Activated naive CD4-positive, alpha-beta T cell treated with anti-CD3 and anti-CD28 coated beads for 36 hours (primary cell): ENCODE results near the gene GOLGA6L6. TPM values are rescaled to one million over a fixed set of nuclear protein-coding genes. Genes with fewer than 3 reads are reported as not detected.
"Not testable (repeated sequence)": the region's sequence is repeated elsewhere in the genome, so short reads cannot be mapped to it uniquely, and the experiment has no call there.

Experiments
- CTCF ChIA-PET: fragments of 350-600 bp; sonication (Branson Sonifier 250); formaldehyde crosslinking; loops from one replicate; lab custom pipeline; 2021; ENCODE audit warnings: antibody characterized with exemption; lab: Charles Lee
- DNase-seq: peaks from one replicate; pipeline ENCODE4 v3.0.0-alpha.2; 2020
- H3K27ac Mint-ChIP-seq: one replicate; pipeline ENCODE4 v1.8.0; 2021; ENCODE audit warnings: mild to moderate bottlenecking, mixed read lengths
- H3K27me3 Mint-ChIP-seq: one replicate; pipeline ENCODE4 v1.8.0; 2021; ENCODE audit warnings: low read depth, mixed read lengths
- H3K36me3 Mint-ChIP-seq: one replicate; pipeline ENCODE4 v1.8.0; 2021; ENCODE audit warnings: low read depth, mixed read lengths
- H3K4me1 Mint-ChIP-seq: one replicate; pipeline ENCODE4 v1.8.0; 2021; ENCODE audit warnings: low read depth, mixed read lengths
- H3K4me3 Mint-ChIP-seq: one replicate; pipeline ENCODE4 v1.8.0; 2021; ENCODE audit warnings: mild to moderate bottlenecking, moderate library complexity, mixed read lengths
- H3K9me3 Mint-ChIP-seq: one replicate; pipeline ENCODE4 v1.8.0; 2021; ENCODE audit warnings: mixed read lengths
- intact Hi-C: fragments of 100-400 bp; cut with micrococcal nuclease; formaldehyde crosslinking; loops from one replicate; pipeline ENCODE4 v1.15.1; 2023
- total RNA-seq, 2 experiments: library from RNA; stranded (reverse); gene quantifications; one replicate each; pipeline ENCODE4 v1.2.3, GENCODE V29; 2021

GOLGA6L6 gene, protein sequence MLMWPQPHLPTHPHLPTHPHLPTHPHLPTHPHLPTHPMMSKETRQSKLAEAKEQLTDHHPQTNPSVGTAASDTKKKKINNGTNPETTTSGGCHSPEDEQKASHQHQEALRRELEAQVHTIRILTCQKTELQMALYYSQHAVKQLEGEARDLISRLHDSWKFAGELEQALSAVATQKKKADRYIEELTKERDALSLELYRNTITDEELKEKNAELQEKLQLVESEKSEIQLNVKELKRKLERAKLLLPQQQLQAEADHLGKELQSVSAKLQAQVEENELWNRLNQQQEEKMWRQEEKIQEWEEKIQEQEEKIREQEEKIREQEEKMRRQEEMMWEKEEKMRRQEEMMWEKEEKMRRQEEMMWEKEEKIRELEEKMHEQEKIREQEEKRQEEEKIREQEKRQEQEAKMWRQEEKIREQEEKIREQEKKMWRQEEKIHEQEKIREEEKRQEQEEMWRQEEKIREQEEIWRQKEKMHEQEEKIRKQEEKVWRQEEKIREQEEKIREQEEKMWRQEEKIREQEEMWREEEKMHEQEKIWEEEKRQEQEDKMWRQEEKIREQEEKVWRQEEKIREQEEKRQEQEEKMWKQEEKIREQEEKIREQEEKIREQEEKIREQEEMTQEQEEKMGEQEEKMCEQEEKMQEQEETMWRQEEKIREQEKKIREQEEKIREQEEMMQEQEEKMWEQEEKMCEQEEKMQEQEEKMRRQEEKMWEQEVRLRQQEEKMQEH
- total RNA-seq = not detected

DNA sequence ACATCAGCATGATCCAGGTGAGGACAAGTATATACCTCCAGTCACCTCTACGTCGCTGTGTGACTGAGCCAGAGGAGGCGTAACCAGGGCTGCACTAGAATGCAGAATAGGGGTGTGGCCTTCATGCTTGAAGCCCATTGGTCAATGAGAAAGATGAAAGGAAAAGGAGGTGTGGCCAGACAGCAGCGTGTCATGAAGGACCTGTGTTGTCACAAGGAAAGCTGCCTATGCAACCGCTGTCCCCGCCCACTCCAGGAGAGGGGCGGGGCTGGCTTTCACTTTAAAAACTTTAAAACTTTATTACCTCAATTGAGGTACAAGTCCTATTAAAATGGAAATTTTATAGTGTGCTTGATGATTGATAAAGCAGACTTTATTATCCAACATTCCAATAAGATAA is at the start of gene GOLGA6L6:
TSS of gene GOLGA6L6 (minus strand) at position 101 of the 400 bp plus-strand sequence. CDS start at position 10, 91 bp downstream.
- H3K27me3 Mint-ChIP-seq, H3K9me3 Mint-ChIP-seq, H3K27ac Mint-ChIP-seq, H3K4me3 Mint-ChIP-seq, intact Hi-C loops, CTCF ChIA-PET, H3K4me1 Mint-ChIP-seq, DNase-seq, H3K36me3 Mint-ChIP-seq: not testable (repeated sequence)

DNA sequence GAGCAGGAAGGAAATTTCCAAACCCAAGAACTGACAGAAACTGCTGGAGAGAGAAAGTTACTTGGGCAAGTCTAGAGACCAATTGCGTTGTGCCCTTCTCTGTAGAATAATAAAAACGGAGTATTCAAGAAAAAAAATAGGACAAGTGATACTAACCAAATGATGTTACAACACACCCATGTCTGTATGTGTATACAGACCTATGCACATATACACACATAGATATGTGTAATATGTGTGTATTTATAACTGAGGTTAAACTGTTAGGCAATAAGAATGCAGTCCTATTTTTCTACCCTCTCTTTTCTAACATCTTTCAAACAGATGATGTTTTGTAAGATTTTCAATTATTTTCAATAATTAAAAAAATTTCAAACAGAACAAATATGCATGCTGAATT is 48.5 kb upstream of the GOLGA6L6 start:
- H3K27ac Mint-ChIP-seq, H3K4me3 Mint-ChIP-seq, H3K4me1 Mint-ChIP-seq, intact Hi-C loops, H3K27me3 Mint-ChIP-seq, H3K9me3 Mint-ChIP-seq, CTCF ChIA-PET, DNase-seq, H3K36me3 Mint-ChIP-seq: not testable (repeated sequence)

DNA sequence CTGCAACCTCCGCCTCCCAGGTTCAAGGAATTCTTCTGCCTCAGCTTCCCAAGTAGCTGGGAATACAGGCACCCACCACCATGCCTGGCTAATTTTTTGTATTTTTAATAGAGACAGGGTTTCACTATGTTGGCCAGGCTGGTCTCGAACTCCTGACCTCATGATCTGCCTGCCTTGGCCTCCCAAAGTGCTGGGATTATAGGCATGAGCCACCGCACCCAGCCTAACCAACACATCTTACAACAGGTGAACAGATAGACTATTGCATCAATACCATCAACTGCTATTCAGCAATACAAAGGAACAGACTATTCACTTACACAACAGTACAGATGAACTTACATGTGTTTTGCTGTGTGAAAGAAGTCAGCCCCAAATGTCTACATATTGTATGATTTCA is 45.2 kb upstream of the GOLGA6L6 start:
- DNase-seq, intact Hi-C loops, H3K27me3 Mint-ChIP-seq, H3K36me3 Mint-ChIP-seq, H3K9me3 Mint-ChIP-seq, H3K4me3 Mint-ChIP-seq, H3K27ac Mint-ChIP-seq, H3K4me1 Mint-ChIP-seq, CTCF ChIA-PET: not testable (repeated sequence)

DNA sequence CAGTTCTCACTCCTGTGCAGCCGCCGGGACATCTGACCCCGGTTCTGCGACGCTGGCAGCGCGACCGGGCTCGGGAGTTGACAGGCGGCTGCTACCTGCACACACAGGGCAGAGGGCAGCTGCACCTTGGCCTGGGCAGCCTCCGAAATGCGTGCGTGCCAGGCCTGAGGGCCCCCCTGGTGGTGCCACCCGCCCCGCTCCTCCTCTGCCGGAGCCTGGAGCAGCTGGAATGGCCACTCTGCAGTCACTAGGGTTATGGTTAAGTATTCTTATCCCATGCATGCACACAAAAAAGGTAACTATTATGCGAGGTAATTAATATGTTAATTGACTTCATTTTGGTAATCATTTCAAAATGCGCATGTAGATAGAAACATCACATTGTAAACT is 41.1 kb upstream of the GOLGA6L6 start:
- H3K27ac Mint-ChIP-seq, H3K4me3 Mint-ChIP-seq, H3K36me3 Mint-ChIP-seq, intact Hi-C loops, H3K4me1 Mint-ChIP-seq, DNase-seq, CTCF ChIA-PET, H3K9me3 Mint-ChIP-seq, H3K27me3 Mint-ChIP-seq: not testable (repeated sequence)

DNA sequence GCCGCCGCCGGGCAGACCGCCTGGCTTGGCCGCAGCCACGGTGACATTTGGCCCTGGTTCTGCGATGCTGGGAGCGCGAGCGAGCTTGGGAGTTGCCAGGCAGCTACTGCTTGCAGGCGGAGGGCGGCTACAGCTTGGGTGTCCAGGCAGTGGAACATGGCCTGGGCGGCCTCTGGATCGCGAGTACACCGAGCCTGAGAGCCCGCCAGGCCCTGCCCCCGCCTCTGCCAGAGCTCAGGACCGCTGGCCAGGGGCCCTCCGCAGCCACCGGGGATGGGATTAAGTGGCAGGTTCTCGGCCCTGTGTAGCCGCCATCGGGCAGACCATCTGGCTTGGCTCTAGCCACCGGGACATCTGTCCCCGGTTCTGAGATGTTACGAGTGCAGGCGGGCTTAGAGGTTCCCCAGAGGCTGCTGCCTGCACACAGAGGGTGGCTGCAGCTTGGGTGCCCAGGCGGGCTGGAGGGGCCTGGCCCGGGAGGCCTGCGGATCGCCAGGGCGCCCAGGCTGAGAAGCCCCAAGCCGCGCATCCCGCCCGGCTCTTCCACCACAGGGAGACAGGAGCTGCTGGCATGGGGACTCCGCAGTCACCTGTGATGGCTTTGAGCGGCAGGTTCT is 40.6 kb upstream of the GOLGA6L6 start:
- H3K4me3 Mint-ChIP-seq, H3K27ac Mint-ChIP-seq, H3K4me1 Mint-ChIP-seq, H3K36me3 Mint-ChIP-seq, intact Hi-C loops, H3K9me3 Mint-ChIP-seq, CTCF ChIA-PET, DNase-seq, H3K27me3 Mint-ChIP-seq: not testable (repeated sequence)

DNA sequence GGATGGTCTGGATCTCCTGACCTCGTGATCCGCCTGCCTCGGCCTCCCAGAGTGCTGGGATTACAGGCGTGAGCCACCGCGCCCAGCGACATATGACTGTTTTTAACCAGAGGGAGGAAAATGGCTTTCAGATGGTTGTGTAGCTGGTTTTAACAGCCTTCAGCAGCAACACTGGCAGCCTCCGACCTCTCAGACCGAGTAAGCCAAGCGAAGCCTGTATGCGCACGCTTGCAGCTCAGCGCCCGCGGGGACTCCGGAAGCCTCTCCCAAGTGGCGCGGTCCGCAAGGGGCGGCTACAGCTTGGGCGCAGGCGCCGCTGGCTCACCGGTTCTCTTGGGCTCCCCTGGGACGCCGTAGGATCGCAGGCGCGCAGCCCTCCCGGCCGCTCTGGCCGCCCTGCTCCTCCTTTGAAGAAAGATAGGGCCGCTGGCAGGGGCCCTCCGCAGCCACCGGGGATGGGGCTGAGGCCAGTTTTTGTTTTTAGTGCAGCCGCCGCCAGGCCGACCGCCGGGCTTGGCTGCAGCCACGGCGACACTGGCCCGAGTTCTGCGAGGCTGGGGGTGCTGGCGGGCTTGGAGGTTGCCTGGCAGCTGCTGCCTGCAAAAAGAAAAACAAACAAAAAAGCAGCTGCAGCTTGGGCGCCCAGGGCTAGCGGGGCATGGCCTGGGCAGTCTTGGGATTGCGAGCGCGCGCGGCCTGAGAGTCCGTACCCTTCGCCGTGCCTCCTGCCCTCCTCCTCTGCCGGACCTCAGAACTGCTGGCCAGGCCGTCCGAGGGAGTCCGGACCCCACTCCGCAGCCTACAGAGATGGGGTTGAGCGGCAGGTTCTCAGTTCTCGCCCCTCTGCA is 39.9 kb upstream of the GOLGA6L6 start:
- intact Hi-C loops, H3K4me3 Mint-ChIP-seq, DNase-seq, H3K36me3 Mint-ChIP-seq, H3K4me1 Mint-ChIP-seq, H3K27me3 Mint-ChIP-seq, H3K27ac Mint-ChIP-seq, CTCF ChIA-PET, H3K9me3 Mint-ChIP-seq: not testable (repeated sequence)

DNA sequence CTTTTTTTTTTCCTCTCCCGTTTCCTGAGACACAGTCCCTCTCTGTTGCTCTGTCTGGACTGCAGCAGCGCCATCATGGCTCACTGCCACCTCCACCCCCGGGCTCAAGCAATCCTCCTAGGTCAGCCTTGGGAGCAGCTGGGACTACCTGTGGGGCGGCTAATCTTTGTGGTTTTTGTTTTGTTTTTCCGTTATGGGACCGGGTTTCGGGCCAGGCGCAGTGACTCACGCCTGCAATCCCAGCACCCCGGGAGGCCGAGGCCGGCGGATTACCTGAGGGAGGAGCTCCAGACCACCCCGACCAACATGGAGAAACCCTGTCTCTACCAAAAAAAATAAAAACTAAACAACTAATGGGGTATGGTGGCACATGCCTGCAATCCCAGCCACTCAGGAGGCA is 38.1 kb upstream of the GOLGA6L6 start:
- H3K9me3 Mint-ChIP-seq, H3K4me3 Mint-ChIP-seq, intact Hi-C loops, H3K36me3 Mint-ChIP-seq, H3K4me1 Mint-ChIP-seq, CTCF ChIA-PET, DNase-seq, H3K27me3 Mint-ChIP-seq, H3K27ac Mint-ChIP-seq: not testable (repeated sequence)

DNA sequence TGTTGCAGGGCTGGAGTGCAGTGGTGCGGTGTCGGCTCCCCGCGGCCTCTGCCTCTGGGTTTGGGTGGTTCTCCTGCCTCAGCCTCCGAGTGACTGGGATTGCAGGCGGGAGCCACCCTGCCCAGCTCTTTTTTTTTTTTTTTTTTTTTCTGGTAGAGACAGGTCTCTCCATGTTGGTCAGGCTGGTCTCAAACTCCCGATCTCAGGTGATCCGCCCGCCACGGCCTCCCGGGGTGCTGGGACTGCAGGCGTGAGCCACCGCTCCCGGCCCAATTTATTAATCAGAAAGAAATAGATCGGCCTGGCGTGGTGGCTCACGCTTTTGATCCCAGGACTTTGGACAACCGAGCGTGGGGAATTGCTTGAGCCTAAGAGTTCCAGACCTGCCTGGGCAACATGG is 9.7 kb upstream of the GOLGA6L6 start:
- CTCF ChIA-PET, H3K36me3 Mint-ChIP-seq, H3K27me3 Mint-ChIP-seq, H3K4me1 Mint-ChIP-seq, H3K4me3 Mint-ChIP-seq, intact Hi-C loops, H3K27ac Mint-ChIP-seq, DNase-seq, H3K9me3 Mint-ChIP-seq: not testable (repeated sequence)

DNA sequence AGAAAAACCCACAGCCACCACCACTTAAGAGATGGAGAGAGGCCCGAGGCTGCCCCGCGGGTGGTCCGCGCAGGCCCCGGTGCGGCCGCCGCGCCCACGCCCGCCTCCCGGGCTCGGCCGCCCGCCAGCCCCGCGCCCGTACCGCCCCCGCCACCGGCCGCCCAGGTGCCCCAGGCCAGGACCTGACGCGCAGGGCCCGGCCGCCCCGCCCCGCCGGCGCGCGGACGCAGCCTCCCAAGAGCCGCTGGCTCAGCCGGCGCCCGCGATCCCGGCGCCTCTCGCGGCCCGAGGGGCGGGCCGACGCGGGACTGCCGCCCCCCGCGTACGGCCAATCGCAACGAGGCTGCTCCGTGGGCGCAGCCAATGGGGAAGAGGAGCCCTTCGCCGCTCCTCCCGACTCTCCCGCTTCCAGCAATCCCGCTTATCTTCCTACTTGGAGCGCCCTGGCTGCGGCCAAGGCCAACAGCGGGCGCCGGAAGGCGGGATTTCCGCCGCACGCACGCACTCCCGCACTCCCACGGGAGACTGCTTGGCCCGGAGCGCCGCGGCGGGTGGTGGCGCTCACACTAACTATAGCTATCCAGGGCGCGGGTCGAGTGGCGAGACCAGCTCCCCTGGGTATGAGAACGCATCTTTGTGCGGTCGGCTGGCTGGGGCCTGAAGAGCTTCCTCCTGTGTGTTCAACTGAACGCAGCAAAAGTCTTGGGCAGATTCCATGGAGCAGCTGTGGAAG is 35.5 kb downstream of the GOLGA6L6 start:
- intact Hi-C loops, H3K27me3 Mint-ChIP-seq, H3K9me3 Mint-ChIP-seq, H3K27ac Mint-ChIP-seq, H3K4me1 Mint-ChIP-seq, DNase-seq, H3K36me3 Mint-ChIP-seq, CTCF ChIA-PET, H3K4me3 Mint-ChIP-seq: not testable (repeated sequence)

DNA sequence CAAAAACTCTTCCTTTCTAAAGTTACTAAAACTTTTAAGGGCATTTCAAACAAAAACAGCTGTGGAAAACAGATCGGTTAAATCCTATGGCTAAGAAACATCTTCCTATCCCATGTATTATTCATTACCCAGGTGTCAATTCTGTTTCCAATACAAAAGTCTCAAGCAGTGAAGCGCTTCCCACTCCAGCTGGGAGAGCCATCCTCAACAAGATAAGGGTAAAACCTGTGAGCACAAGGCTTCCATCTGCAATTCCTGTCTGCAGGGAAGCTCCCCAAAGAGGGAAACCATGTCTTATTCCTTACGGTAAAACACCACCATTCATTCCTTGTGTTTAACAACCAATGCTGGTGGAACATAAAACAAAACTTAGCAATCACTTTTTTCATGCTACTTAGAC is 38.8 kb downstream of the GOLGA6L6 start:
- H3K27me3 Mint-ChIP-seq, H3K27ac Mint-ChIP-seq, H3K4me1 Mint-ChIP-seq, H3K9me3 Mint-ChIP-seq, H3K36me3 Mint-ChIP-seq, DNase-seq, H3K4me3 Mint-ChIP-seq, CTCF ChIA-PET, intact Hi-C loops: not testable (repeated sequence)

DNA sequence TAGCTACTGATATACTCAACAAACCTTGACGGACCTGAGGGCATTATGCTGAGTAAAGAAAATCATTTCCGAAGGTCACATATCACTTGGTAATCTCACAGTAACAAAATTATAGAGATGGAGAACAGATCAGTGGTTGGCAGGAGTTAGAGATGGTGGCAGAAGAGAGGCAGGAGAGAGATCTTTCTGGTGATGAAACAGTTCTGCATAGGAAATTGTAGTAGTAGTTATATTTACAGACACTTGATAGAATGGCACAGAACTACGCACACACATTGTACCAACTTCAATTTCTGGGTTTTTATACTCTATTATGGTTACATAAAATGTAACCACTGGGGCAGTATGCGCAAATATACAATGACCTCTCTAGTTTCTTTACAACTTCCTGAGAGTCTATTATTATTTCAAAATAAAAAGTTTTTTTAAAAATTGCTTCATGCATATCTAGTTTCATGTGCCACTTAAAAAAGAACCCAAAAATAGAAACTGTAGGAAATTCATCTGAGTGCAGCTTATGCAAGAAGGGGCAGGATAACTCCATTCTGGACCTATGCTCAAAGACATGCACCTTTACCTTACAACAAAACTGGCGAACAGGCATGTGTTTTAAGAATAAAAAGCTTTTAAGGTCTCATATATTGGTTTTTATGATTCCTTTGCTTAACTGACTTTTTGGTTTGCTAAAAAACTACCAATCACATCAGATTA is 39.9 kb downstream of the GOLGA6L6 start:
- H3K27me3 Mint-ChIP-seq, DNase-seq, H3K27ac Mint-ChIP-seq, CTCF ChIA-PET, H3K36me3 Mint-ChIP-seq, H3K4me3 Mint-ChIP-seq, H3K4me1 Mint-ChIP-seq, H3K9me3 Mint-ChIP-seq, intact Hi-C loops: not testable (repeated sequence)
